ENCODE results near the gene RSRC2.

DNA sequence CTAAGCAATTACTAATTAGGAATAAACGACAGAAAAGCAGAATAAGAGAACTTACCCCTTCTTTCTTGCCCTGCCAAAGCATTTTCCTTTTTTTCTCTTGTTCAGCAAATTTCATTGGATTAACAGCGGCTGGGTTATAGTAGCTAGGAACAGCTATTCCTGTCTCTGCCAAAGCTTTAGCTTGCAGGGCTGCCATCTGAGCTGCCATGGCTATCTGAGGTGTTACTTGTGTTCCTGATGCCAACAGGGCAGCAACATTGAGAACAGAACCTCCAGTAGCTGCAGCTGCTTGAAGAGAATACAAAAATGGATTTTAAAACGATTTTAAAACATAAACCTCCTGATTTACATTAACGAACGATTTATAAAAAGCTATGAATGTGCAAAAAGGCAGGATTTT lies 18.6 kb downstream of the RSRC2 start:
- TF ChIP-seq SP1 (IDR thresholded peaks at IDR 0.05) (no peak), ELF4 (IDR thresholded peaks at IDR 0.05) (no peak), L3MBTL2 (conservative IDR thresholded peaks at IDR 0.05) (no peak), SUZ12 (IDR thresholded peaks at IDR 0.05) (no peak)

Data from HEK293T (cell line).